Ovary (tissue), 3 donors: ENCODE results near the gene MDN1.

Experiments
- POLR2A ChIP-seq: fragments of 450-650 bp; IDR thresholded peaks from one replicate; pipeline ENCODE4 v1.6.1; 2017; ENCODE audit warnings: antibody characterized with exemption, mild to moderate bottlenecking, moderate library complexity
- TF ChIP-seq, protein P1 (sequence below), 3 donors: fragments of 450-650 bp in 2 of 3; fragments of 200-600 bp in 1 of 3; IDR thresholded peaks; one replicate each; pipeline versions ENCODE4 v1.5.1 to v1.8.0; 2016 to 2022; ENCODE audit warnings: antibody characterized with exemption in 3 of 3, mild to moderate bottlenecking in 1 of 3
- donor health status: DM: no; HTN: no; CAD: no.

DNA sequence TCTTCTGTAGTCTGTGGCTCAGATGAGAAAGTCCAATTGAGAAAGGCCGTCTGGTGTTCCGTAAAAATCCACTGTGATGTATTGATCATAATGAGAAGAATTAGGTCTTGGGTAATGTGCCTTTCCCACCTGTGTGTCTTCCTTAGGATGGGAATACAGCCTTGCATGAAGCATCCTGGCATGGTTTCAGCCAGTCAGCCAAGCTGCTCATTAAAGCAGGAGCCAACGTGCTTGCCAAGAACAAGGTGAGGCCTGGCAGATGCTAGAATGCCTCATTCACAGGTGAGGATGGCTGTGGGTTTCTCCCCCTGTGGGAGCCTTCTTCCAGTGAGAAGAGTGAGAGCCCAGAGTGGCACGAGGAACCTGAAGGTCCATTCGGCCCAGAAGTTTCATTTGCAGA lies 213.7 kb downstream of the MDN1 start:
- TF ChIP-seq, protein P1, sequence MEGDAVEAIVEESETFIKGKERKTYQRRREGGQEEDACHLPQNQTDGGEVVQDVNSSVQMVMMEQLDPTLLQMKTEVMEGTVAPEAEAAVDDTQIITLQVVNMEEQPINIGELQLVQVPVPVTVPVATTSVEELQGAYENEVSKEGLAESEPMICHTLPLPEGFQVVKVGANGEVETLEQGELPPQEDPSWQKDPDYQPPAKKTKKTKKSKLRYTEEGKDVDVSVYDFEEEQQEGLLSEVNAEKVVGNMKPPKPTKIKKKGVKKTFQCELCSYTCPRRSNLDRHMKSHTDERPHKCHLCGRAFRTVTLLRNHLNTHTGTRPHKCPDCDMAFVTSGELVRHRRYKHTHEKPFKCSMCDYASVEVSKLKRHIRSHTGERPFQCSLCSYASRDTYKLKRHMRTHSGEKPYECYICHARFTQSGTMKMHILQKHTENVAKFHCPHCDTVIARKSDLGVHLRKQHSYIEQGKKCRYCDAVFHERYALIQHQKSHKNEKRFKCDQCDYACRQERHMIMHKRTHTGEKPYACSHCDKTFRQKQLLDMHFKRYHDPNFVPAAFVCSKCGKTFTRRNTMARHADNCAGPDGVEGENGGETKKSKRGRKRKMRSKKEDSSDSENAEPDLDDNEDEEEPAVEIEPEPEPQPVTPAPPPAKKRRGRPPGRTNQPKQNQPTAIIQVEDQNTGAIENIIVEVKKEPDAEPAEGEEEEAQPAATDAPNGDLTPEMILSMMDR (IDR thresholded peaks at IDR 0.05), result no peak
- no peak for TF ChIP-seq POLR2A
